A204.1 (cell line): ENCODE measurements around the gene SIPA1.

ENCODE experiments used
- FAIRE-seq: peaks from 2 replicates; lab custom pipeline; 2012; peaks lifted over from hg19 to GRCh38; lab: Jason Lieb, UNC

Gene SIPA1, protein sequence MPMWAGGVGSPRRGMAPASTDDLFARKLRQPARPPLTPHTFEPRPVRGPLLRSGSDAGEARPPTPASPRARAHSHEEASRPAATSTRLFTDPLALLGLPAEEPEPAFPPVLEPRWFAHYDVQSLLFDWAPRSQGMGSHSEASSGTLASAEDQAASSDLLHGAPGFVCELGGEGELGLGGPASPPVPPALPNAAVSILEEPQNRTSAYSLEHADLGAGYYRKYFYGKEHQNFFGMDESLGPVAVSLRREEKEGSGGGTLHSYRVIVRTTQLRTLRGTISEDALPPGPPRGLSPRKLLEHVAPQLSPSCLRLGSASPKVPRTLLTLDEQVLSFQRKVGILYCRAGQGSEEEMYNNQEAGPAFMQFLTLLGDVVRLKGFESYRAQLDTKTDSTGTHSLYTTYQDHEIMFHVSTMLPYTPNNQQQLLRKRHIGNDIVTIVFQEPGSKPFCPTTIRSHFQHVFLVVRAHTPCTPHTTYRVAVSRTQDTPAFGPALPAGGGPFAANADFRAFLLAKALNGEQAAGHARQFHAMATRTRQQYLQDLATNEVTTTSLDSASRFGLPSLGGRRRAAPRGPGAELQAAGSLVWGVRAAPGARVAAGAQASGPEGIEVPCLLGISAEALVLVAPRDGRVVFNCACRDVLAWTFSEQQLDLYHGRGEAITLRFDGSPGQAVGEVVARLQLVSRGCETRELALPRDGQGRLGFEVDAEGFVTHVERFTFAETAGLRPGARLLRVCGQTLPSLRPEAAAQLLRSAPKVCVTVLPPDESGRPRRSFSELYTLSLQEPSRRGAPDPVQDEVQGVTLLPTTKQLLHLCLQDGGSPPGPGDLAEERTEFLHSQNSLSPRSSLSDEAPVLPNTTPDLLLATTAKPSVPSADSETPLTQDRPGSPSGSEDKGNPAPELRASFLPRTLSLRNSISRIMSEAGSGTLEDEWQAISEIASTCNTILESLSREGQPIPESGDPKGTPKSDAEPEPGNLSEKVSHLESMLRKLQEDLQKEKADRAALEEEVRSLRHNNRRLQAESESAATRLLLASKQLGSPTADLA

DNA sequence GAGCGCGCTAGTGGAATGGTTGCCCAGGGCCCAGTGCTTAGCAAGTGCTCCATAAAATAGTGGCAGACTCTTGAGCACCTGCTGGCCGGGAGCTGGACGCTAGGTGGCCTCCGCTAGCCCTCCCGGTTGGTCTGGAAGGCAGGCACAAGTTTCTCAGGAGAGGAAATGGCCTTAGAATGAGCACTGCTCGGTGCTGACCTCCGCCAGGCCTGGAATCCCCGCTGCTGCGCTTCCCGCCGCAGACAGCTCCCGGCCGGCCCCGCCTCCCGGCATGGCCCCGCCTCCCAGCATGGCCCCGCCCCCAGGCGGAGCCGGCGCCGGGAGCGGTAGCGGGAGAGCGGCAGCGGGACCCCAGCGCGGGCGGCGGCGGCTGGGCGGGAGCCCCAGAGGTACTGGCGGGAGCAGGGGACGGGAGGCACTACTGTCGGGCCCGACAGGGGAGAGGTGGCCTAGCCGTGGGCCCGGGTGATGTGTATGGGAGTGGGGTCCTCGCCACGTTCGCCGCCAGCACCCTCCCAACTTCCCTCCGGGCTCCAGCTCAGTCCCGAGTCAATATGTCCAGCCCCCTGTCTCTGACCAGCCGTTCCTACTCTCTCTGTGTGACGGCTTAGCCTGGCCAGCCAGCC lies at the start of gene SIPA1:
SIPA1 (plus strand) TSS at position 308 of the 626 bp plus-strand sequence. CDS start 2,821 bp downstream, outside the sequence.
- no peak for FAIRE-seq

DNA sequence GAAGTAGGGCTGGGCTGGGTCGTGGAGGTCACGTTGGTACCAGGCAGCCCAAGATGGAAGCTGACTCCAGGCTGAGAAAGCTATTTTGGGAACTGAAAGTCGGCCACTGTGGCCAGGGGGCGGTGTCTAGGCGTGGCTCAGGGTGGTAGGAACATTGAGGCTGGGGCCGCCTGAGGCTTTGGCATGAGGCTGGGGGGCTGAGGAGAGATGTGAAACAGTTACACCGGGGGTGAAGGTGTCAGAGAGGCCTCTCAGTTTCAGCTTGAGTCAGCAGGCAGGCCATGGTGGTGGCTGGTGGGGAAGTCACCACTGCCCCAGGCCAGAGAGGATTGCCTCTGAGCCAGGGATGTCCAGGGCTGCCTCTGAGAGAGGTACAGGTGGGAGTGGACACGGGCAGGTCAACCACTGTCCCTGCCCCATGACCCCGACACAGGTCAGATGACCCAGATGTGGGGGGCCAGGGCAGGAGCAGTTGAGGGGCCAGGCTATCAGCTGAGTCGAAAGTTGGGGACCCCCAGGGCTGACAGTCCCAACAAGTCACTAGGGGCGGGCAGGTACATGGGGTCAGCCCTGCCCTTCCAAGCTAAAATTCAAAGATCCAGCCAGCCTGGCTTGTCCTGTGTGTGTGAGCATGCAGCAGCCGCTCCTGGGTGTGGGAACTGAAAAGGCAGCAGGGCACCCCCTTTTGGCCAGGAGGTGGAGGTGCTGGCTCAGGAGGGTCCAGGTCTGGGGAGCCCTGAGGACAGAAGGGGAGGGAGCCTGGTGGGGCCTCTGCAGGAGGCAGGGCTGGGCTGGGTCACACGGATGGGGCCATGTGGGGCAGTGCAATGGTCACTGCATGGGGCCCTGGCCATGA lies 49.5 kb upstream of the SIPA1 start:
- no peak for FAIRE-seq

DNA sequence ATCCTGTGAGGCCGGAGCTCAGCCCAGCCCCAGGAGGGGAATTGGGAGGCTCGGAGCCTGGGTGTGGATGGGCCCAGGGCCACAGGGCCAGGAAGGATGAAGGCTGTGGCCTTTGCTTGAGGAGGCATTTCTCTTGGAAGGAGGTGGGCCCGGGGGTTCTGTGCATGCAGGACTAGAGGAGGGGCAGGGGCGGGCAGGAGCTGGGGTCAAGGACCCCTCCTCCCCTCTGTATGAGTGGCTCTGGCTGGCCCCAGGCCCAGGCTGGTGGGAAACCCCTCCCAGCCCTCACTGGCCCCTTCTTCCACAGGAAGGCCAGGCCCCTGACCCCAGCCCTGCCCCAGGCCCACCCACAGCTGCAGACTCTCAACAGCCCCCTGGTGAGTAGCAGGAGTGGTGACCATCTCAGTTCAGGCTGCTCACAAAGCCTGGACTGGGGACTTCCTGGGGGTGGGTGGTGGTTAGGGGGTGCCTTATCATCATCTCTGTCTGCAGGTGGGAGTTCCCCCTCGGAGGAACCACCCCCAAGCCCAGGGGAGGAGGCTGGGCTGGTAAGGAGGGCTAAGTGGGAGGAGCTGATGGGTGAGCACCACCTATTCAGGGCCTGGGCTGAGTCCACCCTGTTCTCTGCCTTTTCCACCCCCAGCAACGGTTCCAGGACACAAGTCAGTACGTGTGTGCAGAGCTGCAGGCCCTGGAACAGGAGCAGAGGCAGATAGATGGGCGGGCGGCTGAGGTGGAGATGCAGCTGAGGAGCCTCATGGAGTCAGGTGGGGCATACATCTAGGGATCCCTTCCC lies 48.3 kb upstream of the SIPA1 start:
- no peak for FAIRE-seq

DNA sequence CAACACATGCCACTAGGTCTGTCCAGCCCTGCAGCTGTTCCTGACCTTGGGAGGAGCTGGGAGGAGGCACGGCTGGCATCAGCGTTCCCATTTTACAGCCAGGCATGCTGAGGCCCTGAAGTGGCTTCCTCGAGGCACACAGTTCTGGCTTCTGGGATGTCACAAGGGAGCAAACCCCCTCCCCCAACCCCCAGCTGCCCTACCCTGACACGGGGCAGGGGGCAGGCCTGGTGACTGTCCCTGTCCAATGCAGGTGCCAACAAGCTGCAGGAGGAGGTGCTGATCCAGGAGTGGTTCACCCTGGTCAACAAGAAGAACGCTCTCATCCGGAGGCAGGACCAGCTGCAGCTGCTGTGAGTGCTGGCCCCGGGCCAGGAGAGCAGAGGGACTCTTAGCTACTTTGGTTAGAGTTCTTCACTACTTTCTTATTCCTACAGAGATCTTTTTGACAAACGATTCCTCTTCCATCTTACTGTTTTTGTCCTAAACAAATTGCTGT lies 47.6 kb upstream of the SIPA1 start:
- no peak for FAIRE-seq

DNA sequence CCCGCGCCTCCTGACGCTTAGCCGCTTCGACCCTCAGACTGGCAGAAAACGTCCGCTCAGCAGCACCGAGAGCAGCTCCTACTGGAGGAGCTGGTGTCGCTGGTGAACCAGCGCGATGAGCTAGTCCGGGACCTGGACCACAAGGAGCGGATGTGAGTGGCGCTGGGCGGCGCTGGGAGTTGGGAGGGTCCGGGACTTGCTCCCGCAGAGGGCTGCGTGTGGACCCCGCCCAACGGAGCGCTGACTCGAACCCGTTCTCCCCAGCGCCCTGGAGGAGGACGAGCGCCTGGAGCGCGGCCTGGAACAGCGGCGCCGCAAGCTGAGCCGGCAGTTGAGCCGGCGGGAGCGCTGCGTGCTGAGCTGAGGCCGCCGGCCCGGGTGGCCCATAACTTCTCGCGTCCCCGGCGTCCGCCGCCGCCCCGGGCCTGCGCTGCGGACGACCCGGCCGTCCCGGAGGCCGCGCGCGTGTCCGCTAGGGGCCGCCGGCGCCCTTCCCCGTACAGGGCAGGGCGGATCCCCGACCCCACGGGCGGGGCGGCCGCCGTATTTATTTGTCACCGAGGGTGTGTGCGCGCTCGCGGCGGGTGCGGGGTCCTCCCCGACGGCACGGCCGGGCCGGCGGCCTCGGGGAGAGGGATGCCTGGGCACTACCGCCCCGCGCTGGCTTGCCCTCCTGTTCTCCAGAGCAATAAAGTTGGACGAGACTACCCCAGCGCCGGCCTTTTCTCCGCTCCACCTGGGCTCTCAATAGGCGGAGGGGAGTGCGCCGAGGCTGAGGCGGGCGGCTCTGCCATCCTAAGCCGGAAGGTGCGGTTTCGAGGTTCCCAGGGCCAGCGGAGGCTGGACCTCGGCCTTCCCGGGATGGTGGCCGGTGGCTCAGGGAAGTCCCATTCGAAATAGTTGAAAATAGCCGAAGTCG lies 45.7 kb upstream of the SIPA1 start:
- no peak for FAIRE-seq

DNA sequence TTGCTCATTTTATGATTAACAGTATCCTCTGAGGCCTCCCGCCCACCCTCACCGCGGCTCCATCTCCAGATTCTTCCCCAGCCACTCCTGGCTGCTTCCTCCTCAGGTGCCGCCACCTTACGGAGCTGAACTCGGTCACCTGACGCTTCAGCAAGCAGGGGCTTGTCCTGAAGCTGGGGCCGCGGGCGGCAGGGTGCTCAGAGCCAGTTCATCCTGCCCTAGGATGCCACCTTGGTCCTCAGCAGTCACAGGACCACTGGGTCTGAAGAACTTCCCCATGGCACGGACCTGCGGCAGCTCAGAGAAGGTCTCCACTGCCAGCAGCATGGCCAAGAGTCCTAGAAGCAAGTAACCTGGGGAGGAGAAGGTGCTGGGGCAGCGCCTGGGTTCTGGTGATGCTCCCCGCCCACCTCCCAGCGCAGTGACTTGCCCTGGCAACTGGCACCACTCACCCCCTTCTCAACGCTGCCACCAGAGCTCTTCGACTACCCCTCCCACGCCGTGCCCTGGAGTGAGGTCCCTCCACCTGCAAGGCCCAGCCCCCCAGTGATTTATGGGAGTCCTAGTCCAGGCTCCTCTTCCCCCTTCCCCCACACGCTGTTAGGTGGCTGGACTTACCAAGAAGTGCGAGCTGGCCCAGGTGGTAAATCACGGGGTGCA lies 44.9 kb upstream of the SIPA1 start:
- FAIRE-seq: no peak

DNA sequence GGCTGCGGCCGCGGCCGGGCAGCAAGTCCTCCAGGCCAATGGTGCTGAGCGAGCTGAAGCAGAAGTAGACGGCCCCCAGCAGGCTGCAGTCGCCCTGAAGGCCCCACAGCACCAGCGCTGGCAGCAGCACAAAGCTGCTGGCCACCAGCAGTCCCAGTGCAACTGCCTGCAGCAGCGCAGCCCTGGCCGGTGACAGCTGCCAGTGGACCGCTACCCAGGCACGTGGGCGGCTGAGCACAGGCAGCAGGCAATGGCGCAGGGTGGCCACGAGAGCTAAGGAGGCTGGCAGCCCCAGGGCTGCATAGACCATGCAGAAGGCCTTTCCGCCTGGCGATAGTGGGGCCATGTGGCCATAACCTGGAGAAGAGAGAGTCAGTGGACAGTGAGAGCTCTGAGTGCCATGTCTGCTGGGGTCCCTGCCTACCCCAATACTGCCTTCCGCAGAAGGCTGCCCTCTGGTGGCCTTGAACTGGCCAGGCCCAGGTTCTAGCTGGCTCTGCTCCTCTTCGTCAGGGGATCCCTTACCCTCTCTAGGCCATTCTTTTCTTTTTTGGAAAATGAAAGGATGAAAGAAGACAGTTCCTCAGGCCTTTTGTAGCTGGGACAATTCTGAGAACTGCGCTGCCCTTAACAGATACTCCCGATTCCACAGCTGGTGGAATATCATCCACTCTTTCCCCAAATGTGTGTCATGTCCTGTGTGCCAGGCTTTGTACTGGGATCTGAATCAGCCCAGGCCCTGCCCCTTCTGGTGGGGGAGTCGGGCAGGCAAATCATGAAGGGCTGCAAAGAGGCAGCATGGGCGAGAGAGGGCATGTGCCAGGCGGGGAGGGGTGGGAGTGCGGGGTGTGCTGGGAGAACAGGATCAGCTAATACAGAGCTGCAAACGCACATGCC lies 44.1 kb upstream of the SIPA1 start:
- FAIRE-seq: no peak

DNA sequence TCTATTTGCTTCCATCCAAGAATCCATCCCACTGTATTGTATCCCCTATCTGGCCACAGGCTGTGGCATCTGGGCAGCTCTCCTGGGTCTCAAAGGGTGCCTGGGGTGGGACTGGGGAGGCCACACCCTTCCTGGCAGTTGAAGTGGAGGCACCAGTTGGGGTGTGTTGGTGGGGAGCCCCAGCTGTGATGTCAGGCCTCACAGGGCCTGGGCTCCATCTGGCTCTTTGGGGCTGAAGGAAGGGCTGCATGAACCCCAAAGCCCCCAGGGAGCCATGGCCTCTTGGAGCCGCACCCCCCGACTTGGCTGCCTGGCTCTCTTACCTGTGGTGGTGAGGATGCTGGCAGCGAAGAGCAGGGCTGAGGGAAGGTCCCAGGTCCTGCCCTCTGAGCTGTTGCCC lies 42.8 kb upstream of the SIPA1 start:
- no peak for FAIRE-seq

DNA sequence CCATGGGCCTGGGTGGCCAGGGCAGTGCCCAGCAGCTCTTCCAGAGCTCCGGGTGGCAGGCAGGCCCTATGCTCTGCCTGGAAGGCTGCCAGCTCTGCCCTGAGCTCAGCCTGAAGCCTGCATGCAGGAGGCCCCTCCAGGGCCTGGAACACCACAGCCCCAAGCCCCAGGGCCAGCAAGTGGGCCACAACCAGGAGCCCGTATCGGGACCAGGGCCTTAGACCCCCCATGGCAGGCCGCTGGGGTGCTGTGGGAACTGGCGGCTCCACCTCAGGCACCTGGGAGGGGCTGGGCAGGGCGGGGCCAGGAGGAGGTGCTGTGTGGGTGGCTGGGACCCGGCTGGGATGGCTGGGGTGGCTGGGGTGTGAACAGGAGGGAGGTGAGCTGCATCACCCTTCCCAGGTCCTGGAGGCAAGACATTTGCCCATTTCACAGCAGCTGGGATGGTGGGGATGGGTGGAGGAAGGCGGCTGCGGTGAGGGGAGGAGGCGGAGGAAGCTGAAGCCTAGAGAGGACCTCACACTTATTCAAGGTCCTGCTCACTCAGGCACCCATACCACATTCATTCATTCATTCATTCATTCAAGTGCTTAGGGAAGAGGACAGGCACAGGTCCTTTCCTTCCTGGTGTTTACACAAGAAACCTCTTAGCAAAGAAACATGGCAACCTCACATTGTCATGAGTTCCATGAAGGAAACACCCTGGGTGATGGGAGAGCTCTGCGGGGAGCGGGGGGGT lies 42.2 kb upstream of the SIPA1 start, which contains the start of gene KCNK7:
KCNK7 (minus strand) TSS at position 258 of the 739 bp plus-strand sequence; CDS start at position 230, 28 bp downstream.
- no peak for FAIRE-seq

DNA sequence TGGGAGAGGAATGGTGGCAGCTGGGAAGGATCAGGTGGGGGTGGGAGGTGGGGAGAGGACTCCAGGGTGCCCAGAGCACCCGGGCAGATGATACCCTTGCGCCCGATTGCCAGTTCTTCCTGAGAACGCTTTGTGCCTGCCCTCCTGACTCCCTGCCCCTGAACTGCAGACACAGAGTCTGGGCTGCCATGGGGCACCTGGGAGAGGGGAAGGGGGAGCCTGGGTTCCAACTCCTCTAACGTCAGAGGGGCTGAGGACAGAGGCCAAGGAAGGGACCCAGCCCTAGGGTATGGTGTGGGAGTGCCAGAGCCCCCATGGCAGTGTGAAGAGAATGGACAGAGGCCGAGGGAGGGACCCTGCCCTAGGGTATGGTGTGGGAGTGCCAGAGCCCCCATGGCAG lies 41.4 kb upstream of the SIPA1 start:
- no peak for FAIRE-seq

DNA sequence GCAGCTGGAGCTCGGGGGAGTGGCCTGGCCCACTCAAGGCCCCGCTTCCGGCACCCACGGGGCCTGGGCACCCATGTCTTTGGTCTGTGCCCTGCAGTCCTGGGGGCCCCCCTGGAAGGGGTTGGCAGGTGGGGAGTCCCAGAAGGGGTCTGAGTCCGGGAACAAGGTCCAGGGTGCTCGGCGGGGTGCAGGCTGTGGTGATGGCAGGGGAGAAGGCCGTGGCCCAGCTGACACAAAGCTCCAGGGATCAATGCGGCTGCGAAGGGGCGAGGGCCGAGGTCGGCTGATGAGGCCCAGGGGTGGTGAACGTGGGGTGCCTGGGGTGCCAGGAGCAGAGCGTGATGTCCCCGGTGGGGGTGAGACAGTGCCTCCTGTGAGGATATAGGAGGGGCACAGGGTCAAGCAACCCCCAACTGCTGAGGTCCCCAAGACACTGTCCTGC lies 39.6 kb upstream of the SIPA1 start:
- FAIRE-seq: no peak

DNA sequence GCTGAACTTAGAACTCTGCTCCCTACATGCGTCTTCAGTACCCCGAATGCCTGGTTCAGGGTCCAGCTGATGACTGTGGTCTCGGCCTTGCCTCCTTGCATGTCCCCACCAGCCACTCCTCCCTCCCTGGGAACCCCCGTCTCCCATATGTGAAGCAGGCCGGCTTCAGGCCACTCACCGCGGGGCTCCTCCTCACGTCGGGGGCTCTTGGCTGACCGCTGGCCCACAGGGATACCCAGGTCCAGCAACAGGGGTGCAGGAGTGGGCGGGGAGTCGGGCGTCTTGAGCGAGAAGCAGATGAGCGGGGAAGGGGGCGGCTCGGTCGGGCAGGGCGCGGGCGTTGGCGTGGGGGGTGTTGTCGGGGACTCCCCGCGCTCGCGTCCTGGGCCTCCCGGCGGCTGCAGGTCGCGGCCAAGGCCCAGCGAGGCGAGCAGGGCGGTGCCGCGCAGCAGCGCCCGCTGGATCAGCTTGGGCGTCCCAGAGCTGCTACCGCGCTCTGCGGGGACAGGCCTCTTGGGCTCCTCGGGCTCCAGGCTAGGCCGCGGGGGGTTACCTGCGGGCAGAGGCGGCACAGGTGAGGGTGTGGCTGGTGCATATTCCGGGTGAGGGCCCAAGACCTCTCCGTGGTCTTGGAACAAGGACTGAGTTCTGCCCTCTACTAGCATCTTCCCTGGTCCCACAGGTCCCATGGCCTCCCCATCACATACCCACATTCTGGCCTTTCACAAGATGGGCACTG lies 38.5 kb upstream of the SIPA1 start:
- FAIRE-seq: no peak

DNA sequence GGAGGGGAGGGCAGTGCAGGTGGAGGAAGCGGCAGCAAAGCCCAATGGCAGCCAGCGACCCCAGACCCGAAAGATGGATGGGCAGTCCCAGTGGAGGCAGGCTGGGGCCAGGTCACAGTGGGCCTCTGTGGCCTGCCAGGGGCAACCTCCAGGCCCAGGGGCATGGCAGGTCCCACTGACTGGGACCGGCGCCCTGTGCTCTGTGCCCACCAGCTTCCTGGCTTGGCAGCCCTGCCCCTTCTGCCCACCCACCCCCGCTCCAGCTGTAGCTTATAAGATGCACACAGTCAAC lies 38.0 kb upstream of the SIPA1 start:
- no peak for FAIRE-seq

DNA sequence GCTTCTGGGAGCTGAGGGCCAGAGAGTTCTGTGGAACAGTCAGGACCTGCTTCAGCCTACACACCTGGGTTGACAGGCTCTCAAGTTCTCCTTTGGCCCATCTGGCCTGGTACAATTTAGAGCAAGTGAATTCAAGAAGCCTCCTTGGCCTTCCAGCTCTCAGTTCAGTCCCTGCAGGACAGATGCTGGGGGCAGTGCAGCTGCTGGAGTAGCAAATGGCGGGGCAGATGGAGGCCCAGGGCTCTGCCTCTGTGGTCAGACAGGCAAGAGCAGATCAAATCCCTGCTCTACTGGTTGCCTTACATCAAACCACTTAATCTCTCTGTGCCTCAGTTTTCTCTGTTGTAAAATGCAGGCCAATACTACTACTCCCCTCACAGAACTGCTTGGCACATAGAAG lies 33.6 kb upstream of the SIPA1 start:
- no peak for FAIRE-seq

DNA sequence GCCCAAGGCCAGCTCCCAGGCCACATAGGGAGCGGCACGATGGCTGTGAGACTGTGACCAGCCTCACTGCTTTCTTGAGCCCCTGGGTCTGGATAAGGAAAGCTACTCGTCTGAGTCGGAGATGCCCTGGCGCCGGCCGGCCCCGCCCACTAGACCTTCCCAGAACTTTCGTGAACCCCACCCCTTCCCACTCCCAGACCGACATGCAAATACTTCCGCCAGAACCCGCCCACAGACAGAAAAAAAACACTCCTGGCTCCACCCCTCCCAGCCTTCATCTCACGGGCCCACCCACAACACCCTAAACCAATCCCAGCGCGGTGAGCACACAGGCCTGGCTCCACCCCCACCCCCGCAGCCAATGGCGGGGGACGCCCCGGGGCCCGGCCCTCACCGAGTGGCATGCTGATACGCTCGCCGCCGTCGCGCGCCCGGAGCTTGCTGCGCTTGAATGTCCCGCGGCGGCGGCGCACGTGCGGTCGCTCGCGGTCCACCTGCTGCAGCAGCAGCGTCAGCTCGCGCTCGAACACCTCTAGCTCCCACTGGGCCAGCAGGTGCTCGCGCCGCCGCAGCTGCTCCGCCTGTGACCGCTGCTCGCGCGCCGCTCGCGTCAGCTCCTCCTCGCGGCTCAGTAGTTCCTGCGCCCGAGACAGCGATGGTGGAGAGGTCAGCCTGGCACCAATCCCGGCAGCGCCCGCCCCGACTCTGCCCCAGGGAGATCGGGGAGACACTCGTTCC lies 30.9 kb upstream of the SIPA1 start:
- no peak for FAIRE-seq
